GM21723 (cell line): ENCODE measurements around the gene CDK5RAP2.
A peak's percentile ranks its signal among the peaks of the same experiment; 100 is the strongest.
"Not testable (repeated sequence)": the region's sequence is repeated elsewhere in the genome, so short reads cannot be mapped to it uniquely, and the experiment has no call there.

Experiments used
- ATAC-seq: cut with Tn5 transposase; IDR thresholded peaks from one replicate; pipeline ENCODE4 v1.9.1; 2021; ENCODE audit warnings: mild to moderate bottlenecking, moderate library complexity; ENCODE audit not compliant: unreplicated experiment

Gene CDK5RAP2

GRCh38 chr9:120521101-120521500 is 58.9 kb downstream of the CDK5RAP2 start:
- ATAC-seq, result no peak

GRCh38 chr9:120515996-120516395 is 64.0 kb downstream of the CDK5RAP2 start:
- not testable (repeated sequence) for ATAC-seq

GRCh38 chr9:120515481-120515880 is 64.5 kb downstream of the CDK5RAP2 start:
- ATAC-seq, result not testable (repeated sequence)

- ATAC-seq, result no peak
These were observed 65.6 kb downstream of the CDK5RAP2 start for GRCh38 chr9:120514405-120514804.

GRCh38 chr9:120513825-120514396 is 66.1 kb downstream of the CDK5RAP2 start:
- no peak for ATAC-seq

- no peak for ATAC-seq
These were observed 69.2 kb downstream of the CDK5RAP2 start for GRCh38 chr9:120510816-120511215.

GRCh38 chr9:120507936-120508510 is 71.9 kb downstream of the CDK5RAP2 start:
- no peak for ATAC-seq

- ATAC-seq, result no peak
These were observed 74.8 kb downstream of the CDK5RAP2 start for GRCh38 chr9:120505186-120505585.

- no peak for ATAC-seq
These were observed 79.2 kb downstream of the CDK5RAP2 start for GRCh38 chr9:120500733-120501132.

GRCh38 chr9:120497865-120498264 is 82.1 kb downstream of the CDK5RAP2 start:
- not testable (repeated sequence) for ATAC-seq

- ATAC-seq, result not testable (repeated sequence)
These were observed 83.5 kb downstream of the CDK5RAP2 start for GRCh38 chr9:120496438-120496837.

- ATAC-seq, result peak; percentile 89
These were observed 88.9 kb downstream of the CDK5RAP2 start for GRCh38 chr9:120490888-120491595.

GRCh38 chr9:120486835-120487234 is 93.1 kb downstream of the CDK5RAP2 start:
- ATAC-seq, result no peak

- ATAC-seq, result no peak
These were observed 93.6 kb downstream of the CDK5RAP2 start for GRCh38 chr9:120486347-120486746.

- ATAC-seq, result no peak
These were observed 94.2 kb downstream of the CDK5RAP2 start for GRCh38 chr9:120485788-120486187.

GRCh38 chr9:120484162-120484561 is 95.8 kb downstream of the CDK5RAP2 start:
- ATAC-seq, result no peak

GRCh38 chr9:120482424-120483186 is 97.4 kb downstream of the CDK5RAP2 start:
- no peak for ATAC-seq

- ATAC-seq, result no peak
These were observed 98.1 kb downstream of the CDK5RAP2 start for GRCh38 chr9:120481846-120482245.

- ATAC-seq, result no peak
These were observed 98.7 kb downstream of the CDK5RAP2 start for GRCh38 chr9:120481248-120481647.

GRCh38 chr9:120480707-120481106 is 99.3 kb downstream of the CDK5RAP2 start:
- no peak for ATAC-seq

- ATAC-seq, result no peak
These were observed 101.8 kb downstream of the CDK5RAP2 start for GRCh38 chr9:120478208-120478607.
